ENCODE data around the gene TMEM11. TPM values are rescaled to one million over a fixed set of nuclear protein-coding genes. Genes with fewer than 3 reads are reported as not detected.
"Not testable (repeated sequence)": the region's sequence is repeated elsewhere in the genome, so short reads cannot be mapped to it uniquely, and the experiment has no call there.

Gene TMEM11
- total RNA-seq, 1 donor from 2014 or later, result 20.9 TPM

- no peak for DNase-seq
Measured at GRCh38 chr17:21242026-21242697, 28.2 kb upstream of the TMEM11 start.

GRCh38 chr17:21241564-21241963 lies 27.6 kb upstream of the TMEM11 start:
- DNase-seq, result no peak

GRCh38 chr17:21240369-21241055 lies 26.6 kb upstream of the TMEM11 start:
- DNase-seq, result no peak

GRCh38 chr17:21239680-21240368 lies 25.9 kb upstream of the TMEM11 start:
- DNase-seq, result no peak

- no peak for DNase-seq
Measured at GRCh38 chr17:21235921-21236320, 22.0 kb upstream of the TMEM11 start.

GRCh38 chr17:21233581-21234347 lies 19.8 kb upstream of the TMEM11 start:
- DNase-seq, result no peak

- no peak for DNase-seq
Measured at GRCh38 chr17:21232033-21232749, 18.2 kb upstream of the TMEM11 start.

GRCh38 chr17:21231533-21231932 lies 17.6 kb upstream of the TMEM11 start:
- no peak for DNase-seq

GRCh38 chr17:21228845-21229244 lies 14.9 kb upstream of the TMEM11 start:
- no peak for DNase-seq

GRCh38 chr17:21228111-21228510 lies 14.2 kb upstream of the TMEM11 start:
- no peak for DNase-seq

GRCh38 chr17:21227277-21227676 lies 13.3 kb upstream of the TMEM11 start:
- DNase-seq, result not testable (repeated sequence)

GRCh38 chr17:21223086-21223485 lies 9.1 kb upstream of the TMEM11 start:
- DNase-seq, result no peak

GRCh38 chr17:21218831-21219380 lies 4.9 kb upstream of the TMEM11 start:
- no peak for DNase-seq

GRCh38 chr17:21218101-21218500 lies 4.1 kb upstream of the TMEM11 start:
- DNase-seq, result no peak

GRCh38 chr17:21217346-21217745 lies 3.4 kb upstream of the TMEM11 start:
- no peak for DNase-seq

GRCh38 chr17:21215935-21216334 lies 2.0 kb upstream of the TMEM11 start:
- DNase-seq, result no peak

- DNase-seq, result peak; percentile 43
Measured at GRCh38 chr17:21214777-21215541, 998 bp upstream of the TMEM11 start.

- DNase-seq, result no peak
Measured at GRCh38 chr17:21213638-21214014, 335 bp downstream of the TMEM11 start.

GRCh38 chr17:21212826-21213637 lies 929 bp downstream of the TMEM11 start:
- DNase-seq, result no peak
